Posterior vena cava (tissue), 2 donors: Measurements from ENCODE around the gene PPP2R1B. TPM values are rescaled to one million over a fixed set of nuclear protein-coding genes. Genes with fewer than 3 reads are reported as not detected.
"Not testable (repeated sequence)": the region's sequence is repeated elsewhere in the genome, so short reads cannot be mapped to it uniquely, and the experiment has no call there.

Source experiments
- DNase-seq: peaks from one replicate; pipeline ENCODE4 v3.0.0-alpha.2; 2020; ENCODE audit warnings: low spot score
- intact Hi-C, 2 donors: fragments of 100-400 bp; cut with DNase I; formaldehyde crosslinking; loops; one replicate each; pipeline versions ENCODE4 v1.14.1 to v1.14.2; 2022 to 2023
- total RNA-seq, 2 donors: library from RNA; stranded (reverse); fragmentation: NEBNext Ultra II Directional; extraction: Animal tissue kit (Norgen Biotek cat#: 25700); gene quantifications; one replicate each; pipeline ENCODE4 v1.2.1, GENCODE V29; 2021
- donor health status: DM: yes; HTN: yes; CAD: no.
- donor health status: DM: yes; HTN: yes; CAD: no.

Gene PPP2R1B
- total RNA-seq, 2 donors from 2014 or later: 16.7 to 22.5 TPM

GRCh38 chr11:111785886-111786412 lies 19.8 kb upstream of the PPP2R1B start:
- intact Hi-C loops: no loop called here
- DNase-seq: no peak

DNA sequence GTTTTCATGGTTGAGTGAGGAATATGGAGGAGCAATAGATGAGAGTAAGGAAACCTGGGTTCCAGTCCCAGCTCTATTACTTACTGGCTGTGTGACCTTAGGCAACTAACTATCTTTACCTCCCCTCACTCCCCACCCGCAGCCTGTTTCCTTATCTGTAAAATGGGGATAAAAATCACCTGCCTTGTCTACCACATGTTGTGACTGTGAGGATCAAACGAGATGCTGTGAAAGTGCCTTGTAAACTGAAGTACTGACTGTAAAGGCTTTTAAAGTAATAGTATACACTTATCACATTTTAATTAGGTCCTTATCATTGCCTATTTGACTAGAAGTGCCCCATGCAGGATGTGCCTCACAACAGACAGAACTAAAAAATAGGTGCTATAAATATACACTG lies 18.9 kb upstream of the PPP2R1B start:
- intact Hi-C loops: no loop called here
- no peak for DNase-seq

- intact Hi-C loops, DNase-seq: not testable (repeated sequence)
Measured at GRCh38 chr11:111784311-111784710, 18.1 kb upstream of the PPP2R1B start.

GRCh38 chr11:111782109-111782741 lies 16.0 kb upstream of the PPP2R1B start:
- DNase-seq: no peak
- intact Hi-C loops: no loop called here

DNA sequence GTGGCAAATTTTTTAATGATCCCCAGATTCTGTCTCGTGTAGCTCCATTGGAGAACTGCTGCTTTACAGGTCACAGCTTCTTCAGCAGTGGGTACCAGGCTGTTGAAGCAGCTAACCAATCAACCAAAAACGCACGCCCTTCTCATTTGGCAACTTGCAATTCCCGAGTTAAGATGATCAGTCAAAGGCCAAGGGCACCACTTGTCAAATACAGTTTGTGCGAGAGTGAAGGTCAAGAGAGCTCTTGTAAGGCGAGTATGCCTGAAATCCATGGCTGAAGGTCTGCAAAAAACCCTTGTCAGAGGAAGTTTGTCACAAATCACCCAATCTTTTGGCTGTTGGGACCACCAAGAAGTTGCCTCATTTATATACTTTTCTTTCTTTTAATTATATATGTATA lies 12.9 kb upstream of the PPP2R1B start:
- intact Hi-C loops: loop anchor here (5.0 to 10.0 kb wide), 2 partner anchors 66 to 177 kb away; partner anchors contain the start of gene SIK2 (in 2 of the 2)
- DNase-seq: no peak

DNA sequence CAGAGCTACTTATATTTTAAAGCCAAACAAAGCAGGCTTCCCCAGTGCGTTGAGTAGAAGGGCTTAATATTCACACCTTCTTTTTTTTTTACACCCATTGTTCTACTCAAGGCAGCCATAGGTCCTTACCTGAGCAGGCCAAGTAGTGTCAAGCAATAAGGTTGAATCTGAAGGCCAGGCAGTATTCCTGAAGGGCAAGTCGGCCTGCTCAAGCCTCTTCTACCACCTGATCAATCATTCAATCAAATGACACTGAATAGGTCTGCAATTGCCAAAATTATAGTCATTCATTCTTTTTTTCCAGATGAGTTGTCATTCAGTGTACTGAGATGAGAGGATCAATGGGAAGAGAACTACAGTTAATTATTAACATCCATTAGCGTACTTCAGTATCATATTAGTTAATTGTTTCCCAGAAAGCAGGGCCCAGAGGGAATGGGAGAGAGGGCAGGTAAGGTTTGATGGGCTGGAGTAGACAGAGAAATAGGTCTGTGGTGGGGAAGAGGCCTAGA lies 11.9 kb upstream of the PPP2R1B start:
- no peak for DNase-seq
- intact Hi-C loops: loop anchor here (5.0 to 10.0 kb wide), 2 partner anchors 67 to 176 kb away; partner anchors contain the start of gene SIK2 (in 2 of the 2)

- intact Hi-C loops: loop anchor here (5.0 to 10.0 kb wide), 2 partner anchors 67 to 175 kb away; partner anchors contain the start of gene SIK2 (in 2 of the 2)
- no peak for DNase-seq
Measured at GRCh38 chr11:111777094-111778046, 11.2 kb upstream of the PPP2R1B start.

- DNase-seq: no peak
- intact Hi-C loops: loop anchor here (5.0 to 10.0 kb wide), 2 partner anchors 68 to 174 kb away; partner anchors contain the start of gene SIK2 (in 2 of the 2)
Measured at GRCh38 chr11:111776398-111777093, 10.4 kb upstream of the PPP2R1B start.

DNA sequence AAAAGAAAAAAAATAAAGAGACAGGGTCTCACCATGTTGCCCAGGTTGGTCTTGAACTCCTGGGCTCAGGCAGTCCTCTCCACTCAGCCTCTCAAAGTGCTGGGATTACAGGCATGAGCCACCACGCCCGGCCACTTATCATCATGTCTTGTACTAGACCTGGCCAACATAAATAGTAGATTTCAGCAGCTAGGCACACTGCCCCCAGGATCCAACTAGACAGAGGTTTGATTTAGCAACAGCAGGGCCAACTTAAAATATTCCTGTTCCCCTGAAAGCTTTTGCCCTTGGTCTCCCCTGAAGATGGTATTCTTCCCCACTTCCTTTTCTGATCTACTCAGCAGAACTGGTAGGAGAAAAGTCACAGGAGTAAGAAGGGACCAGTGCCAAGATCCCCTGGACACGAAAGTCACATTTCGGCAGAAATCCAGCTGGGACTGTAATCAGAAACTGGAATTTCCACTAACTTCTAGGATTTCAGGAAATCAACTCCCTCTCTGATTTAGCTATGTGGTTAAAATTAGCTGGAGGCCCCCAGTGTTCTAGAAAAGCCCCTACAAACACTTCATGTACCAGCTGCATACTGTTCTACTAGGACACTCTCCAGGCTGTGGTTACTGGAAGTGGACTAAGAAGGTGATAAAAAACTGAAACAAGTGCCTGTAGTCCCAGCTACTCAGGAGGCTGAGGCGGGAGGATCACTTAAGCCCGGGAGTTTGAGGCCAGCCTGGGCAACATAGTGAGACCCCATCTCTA lies 8.9 kb upstream of the PPP2R1B start:
- DNase-seq: peak; percentile 86
- intact Hi-C loops: loop anchor here (5.0 to 10.0 kb wide), 2 partner anchors 70 to 173 kb away; partner anchors contain the start of gene SIK2 (in 2 of the 2)

DNA sequence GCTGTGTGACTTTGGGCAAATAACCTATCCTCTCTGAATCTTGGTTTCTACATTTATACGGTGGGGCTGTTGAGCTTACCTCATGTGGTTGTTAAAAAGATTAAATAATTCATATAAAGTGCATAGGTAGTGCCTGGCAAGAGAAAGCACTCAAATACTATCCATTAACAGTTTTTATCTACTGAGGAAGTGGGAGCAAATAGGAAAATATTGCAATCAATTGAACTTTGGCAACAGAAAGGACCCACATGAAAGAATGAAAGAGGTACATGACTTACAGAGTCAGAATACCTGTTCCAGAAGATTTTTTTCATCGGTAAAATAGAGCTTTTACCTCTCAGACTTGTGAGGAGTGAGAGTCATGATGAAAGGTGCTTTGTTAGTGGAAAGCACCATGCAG lies 6.3 kb upstream of the PPP2R1B start:
- DNase-seq: no peak
- intact Hi-C loops: loop anchor here in 1 of 2 donors (10.0 kb wide), 1 partner anchor 72 kb away; no protein-coding TSS in a partner anchor

DNA sequence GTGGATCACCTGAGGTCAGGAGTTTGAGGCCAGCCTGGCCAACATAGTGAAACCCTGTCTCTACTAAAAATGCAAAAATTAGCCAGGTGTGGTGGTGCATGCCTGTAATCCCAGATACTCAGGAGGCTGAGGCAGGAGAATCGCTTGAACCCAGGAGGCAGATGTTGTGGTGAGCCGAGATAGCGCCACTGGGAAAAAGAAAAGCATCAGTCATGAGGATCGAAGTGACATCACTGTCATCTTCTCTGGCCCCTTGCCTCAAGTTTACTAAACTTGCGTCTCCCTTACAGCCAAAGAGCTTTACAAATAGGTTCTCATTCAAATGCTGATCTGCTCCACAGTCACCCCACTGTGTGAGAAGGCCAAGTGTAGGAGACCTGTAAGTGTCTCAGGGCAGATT lies 5.0 kb upstream of the PPP2R1B start:
- not testable (repeated sequence) for DNase-seq
- intact Hi-C loops: loop anchor here in 1 of 2 donors (10.0 kb wide), 1 partner anchor 74 kb away; no protein-coding TSS in a partner anchor

- intact Hi-C loops: loop anchor here in 1 of 2 donors (10.0 kb wide), 1 partner anchor 74 kb away; no protein-coding TSS in a partner anchor
Measured at GRCh38 chr11:111770581-111771134, 4.5 kb upstream of the PPP2R1B start.

DNA sequence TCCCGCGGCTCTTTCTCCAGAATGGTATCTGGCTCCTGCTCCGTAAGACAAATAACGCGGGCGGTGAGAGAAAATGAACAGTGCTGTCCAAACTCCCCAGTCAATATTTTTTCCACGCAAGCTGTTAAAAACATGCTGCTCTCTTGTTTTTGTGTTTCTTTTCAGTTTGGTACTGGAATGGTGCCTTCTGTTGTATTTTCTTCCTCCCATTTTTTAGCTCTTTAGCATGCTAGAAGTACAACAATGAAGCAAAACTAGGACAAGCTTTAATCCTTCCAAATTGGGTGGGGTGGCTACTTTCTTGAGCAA lies 599 bp upstream of the PPP2R1B start:
- DNase-seq: no peak
- intact Hi-C loops: loop anchor here in 1 of 2 donors (5.0 kb wide), 1 partner anchor 34 kb away; no protein-coding TSS in a partner anchor

More at GRCh38 chr11:111770581-111771134, 4.5 kb upstream of the PPP2R1B start:
- no peak for DNase-seq

GRCh38 chr11:111765320-111765983 lies 737 bp downstream of the PPP2R1B start:
- intact Hi-C loops: loop anchor here in 1 of 2 donors (5.0 kb wide), 1 partner anchor 33 kb away; no protein-coding TSS in a partner anchor
- DNase-seq: peak; percentile 83

- intact Hi-C loops: loop anchor here in 1 of 2 donors (5.0 kb wide), 1 partner anchor 32 kb away; no protein-coding TSS in a partner anchor
- DNase-seq: no peak
Measured at GRCh38 chr11:111764621-111765020, 1.6 kb downstream of the PPP2R1B start.

DNA sequence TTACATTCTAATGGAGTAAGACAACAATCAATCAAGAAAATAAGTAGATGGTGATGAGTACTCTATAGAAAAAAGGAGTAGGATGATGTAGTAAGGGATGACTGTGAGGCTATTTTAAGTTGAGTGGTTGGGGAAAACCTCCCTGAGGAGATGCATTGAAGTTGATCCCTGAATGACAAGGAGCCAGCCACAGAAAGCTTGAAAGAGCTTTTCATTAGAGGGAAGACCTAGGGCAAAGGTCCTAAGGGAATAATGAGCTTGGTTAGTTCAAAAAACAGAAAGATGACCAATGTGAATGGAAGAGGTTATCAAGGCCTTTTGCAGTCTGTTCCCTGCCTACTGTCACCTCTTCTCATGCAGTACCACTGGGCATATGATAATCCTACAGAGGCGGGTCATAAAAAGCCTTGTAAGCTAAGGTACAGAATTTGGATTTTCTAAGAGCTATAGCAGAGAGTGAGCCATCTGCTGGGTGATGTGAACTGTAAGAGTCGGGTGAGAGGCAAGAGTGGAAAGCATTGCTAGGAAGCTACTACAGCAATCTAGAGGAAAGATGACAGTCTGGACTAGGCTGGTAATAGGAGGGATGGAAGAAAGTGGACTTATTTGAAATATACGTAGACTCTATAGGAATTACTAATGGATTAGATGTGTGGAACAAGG lies 3.1 kb downstream of the PPP2R1B start:
- intact Hi-C loops: loop anchor here in 1 of 2 donors (2.0 kb wide), 1 partner anchor 26 kb away; no protein-coding TSS in a partner anchor
- no peak for DNase-seq
